Right ventricle myocardium superior (tissue), 1 donor: ENCODE data around the gene THSD4. TPM values are rescaled to one million over a fixed set of nuclear protein-coding genes. Genes with fewer than 3 reads are reported as not detected.
"Not testable (repeated sequence)": the region's sequence is repeated elsewhere in the genome, so short reads cannot be mapped to it uniquely, and the experiment has no call there.

Source experiments
- ATAC-seq: fragments of 200-7000 bp; cut with Tn5 transposase; one replicate; pipeline ENCODE4 v1.9.1; 2020; ENCODE audit warnings: mild to moderate bottlenecking; ENCODE audit not compliant: poor library complexity
- DNase-seq: peaks from one replicate; pipeline ENCODE4 v3.0.0-alpha.2; 2020
- intact Hi-C: fragments of 100-400 bp; cut with DNase I; formaldehyde crosslinking; loops from one replicate; pipeline ENCODE4 v1.11.2; 2022
- total RNA-seq: library from RNA; stranded (reverse); fragmentation: NEBNext Ultra II Directional; extraction: Animal tissue kit (Norgen Biotek cat#: 25700); gene quantifications from one replicate; pipeline ENCODE4 v1.2.1, GENCODE V29; 2021
- donor health status: DM: no; HTN: yes; CAD: no; lungs with severe emphysema.

THSD4 gene
- total RNA-seq, 1 donor from 2014 or later, result 75.6 TPM

DNA sequence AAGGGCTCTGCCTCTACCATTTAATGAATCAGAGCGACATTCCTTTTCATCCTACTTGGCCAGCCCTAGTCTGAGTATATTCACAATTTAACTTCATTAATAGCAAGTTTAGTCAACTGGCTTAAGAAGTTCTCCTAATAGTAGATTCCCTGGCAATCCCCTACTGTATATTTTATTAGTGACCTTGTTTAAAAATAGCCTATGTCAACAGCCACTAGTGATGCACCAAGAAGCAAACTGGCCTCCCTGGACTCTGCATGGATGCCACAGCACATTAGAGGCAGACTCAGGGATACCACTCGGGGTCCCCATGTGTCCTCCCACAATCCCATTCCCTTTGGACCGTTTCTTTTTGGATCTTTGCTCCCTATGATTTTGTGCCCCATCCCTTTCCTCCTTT lies 83.6 kb downstream of the THSD4 start:
- ATAC-seq, result peak; percentile 69
- no peak for DNase-seq
- intact Hi-C loops, result no loop called here

DNA sequence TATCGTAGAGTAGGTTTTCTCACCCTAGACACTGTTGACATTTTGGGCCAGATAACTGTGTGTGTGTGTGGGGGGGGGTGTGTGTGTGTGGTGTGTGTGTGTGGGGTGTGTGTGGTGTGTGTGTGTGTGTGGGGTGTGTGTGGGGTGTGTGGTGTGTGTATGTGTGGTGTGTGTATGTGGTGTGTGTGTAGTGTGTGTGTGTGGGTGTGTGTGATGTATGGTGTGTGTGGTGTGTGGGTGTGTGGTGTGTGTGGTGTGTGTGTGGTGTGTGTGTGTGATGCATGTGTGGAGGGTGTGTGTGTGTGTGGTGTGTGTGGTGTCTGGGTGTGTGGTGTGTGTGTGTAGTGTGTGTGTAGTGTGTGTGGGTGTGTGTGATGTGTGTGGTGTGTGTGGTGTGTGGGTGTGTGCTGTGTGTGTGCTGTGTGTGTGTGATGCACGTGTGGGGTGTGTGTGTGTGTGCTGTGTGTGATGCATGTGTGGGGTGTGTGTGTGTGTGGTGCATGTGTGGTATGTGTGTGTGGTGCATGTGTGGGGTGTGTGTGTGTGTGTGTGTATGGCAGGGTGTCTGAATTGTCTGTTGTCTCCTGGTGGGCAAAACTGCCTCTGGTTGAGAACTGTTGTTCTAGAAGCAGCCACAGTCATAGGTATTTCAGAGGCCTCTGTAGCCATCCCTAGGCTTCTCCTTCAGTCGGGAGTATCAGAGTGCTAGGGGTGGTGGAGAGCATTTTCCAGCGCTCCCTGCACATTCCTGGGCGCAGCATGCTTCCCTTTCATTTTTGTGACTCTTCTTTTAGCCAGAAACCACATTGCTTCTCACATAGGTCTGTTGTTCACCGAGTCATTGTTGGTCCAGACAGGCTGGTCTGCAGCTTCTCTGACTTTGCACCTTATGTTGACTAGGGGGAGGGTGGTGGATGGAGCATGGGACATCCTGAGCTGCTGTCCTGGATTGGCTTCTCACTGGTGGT lies 84.4 kb downstream of the THSD4 start:
- peak; percentile 34 for ATAC-seq
- DNase-seq, result no peak
- intact Hi-C loops, result no loop called here

- ATAC-seq (no peak), DNase-seq (no peak)
- intact Hi-C loops, result no loop called here
These were observed 86.2 kb downstream of the THSD4 start for GRCh38 chr15:71201477-71201876.

GRCh38 chr15:71202712-71203111 lies 87.4 kb downstream of the THSD4 start:
- intact Hi-C loops, result no loop called here
- DNase-seq (no peak), ATAC-seq (peak; percentile 16)

DNA sequence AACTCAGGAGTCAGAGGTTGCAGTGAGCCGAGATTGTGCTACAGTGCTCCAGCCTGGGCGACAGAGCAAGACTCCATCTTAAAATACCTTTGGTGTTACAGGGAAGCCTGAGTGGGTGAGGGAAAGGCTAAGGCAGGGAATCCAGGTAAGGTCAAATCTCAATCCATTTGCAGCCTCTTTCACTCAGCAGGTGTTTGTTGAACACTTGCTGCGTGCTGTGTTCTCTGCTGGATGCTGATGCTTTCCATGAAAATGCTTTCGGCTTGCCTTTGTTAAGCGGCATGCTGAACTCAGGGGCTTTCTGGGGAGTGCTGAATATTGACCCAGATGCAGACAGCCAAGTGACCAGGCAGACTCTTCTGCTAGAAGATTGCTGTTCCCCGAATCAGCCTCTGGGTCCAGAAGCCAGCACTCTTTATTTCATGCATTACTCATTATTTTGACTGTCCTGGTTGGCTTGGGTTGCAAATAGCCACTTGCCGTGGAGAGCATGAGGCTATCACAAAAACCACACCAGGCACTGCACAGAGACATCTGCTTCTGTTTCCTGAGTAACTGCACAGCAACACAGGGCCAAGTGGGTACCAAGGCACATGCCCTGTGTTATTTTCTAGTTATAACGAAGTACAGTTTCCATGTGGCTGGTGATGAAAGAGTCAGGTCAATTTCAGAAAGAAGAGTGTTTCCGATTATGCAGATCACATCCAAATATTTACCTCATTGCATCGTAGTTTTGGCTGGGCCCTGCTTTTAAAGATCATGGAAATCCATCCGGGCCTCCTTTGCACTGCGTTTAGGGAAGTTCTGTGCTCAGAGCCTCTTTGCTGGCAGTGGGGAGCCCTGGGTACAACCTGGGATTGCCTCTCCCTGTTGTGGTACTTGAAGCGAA lies 88.6 kb downstream of the THSD4 start:
- DNase-seq (no peak), ATAC-seq (no peak)
- intact Hi-C loops, result no loop called here

GRCh38 chr15:71207141-71207540 lies 91.9 kb downstream of the THSD4 start:
- ATAC-seq (no peak), DNase-seq (no peak)
- intact Hi-C loops, result no loop called here

GRCh38 chr15:71212146-71212545 lies 96.9 kb downstream of the THSD4 start:
- intact Hi-C loops, result no loop called here

DNA sequence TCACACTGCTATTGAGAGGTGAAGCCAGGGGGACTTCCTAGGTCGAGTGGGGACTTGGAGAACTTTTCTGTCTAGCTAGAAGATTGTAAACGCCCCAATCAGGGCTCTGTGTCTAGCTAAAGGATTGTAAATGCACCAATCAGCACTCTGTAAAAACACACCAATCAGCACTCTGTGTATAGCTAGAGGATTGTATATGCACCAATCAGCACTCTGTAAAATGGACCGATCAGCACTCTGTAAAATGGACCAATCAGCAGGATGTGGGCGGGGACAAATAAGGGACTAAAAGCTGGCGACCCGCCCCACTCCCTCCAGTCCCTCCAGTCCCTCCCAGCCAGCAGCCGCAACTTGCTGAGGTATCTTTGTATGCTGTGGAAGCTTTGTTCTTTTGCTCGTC lies 98.7 kb downstream of the THSD4 start:
- intact Hi-C loops, DNase-seq, ATAC-seq: not testable (repeated sequence)

More at GRCh38 chr15:71212146-71212545, 96.9 kb downstream of the THSD4 start:
- ATAC-seq, result no peak
- no peak for DNase-seq

- intact Hi-C loops, result no loop called here
- no peak for ATAC-seq
- DNase-seq, result no peak
These were observed 100.0 kb downstream of the THSD4 start for GRCh38 chr15:71215126-71215894.

DNA sequence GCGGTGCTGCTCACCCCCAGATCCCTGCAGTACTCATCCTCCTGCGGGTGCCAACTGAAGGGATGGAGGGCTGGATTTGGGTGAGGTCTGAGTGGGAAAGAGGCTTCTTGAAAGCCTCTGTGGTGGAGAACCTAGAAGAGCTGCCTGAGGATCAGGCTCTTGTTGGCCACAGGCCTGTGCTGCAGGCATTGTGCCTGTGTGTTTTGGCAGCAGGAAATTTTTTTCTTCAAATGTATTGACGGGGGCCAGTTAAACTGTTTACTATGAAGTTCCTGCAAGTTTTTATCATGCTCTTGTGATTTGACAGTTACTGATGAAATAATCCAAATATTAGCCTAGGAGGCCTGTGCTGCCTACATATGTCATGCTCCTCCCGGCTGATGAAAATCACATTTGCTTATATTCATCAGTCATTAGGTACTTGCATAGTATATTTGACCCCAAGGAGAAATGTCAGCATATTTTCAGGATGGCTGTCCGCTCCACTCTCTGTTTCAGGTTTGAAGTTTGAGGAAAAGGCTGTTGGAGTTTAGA lies 103.1 kb downstream of the THSD4 start:
- intact Hi-C loops, result no loop called here
- peak; percentile 31 for ATAC-seq
- DNase-seq, result no peak

DNA sequence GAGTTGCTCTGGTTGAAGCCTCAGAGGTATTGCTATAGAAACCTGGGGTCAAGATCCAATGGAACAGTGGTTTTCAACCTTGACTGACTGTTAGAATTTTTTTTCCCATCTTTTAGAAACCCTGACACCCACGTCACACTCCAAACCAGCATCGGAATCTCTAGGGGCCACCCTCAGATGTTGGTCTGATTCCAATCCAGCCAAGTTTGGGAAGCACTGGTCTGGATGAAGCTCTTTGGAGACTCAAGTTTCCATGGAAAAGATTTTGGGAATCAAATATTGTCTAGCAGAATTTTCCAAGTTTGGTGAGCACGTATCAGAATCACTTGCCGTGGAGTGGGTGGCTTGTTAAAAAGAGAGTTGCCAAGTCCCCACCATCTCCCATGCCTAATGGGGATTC lies 103.8 kb downstream of the THSD4 start:
- ATAC-seq, result peak; percentile 21
- DNase-seq, result no peak
- intact Hi-C loops, result no loop called here

DNA sequence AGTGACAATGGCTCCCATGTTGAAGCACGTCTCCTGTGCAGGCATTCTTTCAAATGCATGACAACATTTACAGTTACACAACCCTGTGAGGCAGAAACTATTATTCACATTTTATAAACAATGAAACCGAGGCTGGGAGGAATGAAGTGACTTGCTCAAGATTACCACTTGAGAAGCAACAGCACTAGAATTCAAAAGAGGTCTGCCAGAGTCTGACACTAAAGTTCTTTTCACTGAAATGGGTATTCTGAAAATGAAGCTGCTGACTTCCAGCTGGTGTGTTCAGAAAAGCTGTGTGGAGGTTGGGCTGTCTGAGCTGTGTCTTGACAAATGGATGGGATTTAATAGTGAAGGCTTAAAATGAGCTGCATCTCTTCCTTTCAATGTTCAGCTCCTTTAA lies 104.4 kb downstream of the THSD4 start:
- ATAC-seq, result peak; percentile 33
- intact Hi-C loops, result no loop called here
- DNase-seq, result no peak

DNA sequence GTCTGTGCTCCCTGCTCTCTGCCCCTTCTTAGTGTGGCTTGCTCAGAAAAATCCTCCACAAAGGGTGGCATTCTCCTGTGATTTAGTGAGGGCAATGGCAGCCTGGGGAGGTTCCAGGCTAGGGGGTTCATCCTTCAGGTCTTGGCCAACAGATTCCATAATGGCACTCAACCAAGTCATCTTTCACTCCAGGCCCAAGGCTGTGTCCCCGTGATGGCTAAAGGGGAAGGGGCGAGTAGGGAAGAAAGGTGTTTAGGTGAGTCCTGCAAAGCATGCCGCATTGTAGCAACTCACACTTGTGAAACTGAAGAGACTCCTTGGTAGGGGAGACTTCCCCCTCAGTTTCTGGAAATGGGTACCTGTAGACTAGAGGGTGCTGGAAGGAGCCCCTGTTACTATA lies 105.6 kb downstream of the THSD4 start:
- no peak for DNase-seq
- intact Hi-C loops, result no loop called here
- ATAC-seq, result no peak

DNA sequence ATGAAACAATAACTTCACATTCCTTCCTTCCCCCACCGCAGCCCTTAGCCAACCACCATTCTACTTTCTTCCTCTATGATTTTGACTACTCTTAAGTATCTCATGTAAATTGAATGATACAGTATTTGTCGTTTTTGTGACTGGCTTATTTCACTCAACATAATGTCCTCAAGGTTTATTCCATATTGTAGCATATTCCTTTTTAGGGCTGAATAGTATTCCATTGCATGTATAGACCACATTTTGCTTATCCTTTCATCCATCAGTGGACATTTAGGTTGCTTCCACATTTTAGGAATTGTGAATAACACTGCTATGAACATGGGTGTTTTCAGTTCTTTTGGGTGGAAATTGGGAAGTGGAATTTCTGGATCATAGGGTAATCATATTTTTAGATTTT lies 106.1 kb downstream of the THSD4 start:
- DNase-seq (no peak), ATAC-seq (no peak)
- intact Hi-C loops, result no loop called here

DNA sequence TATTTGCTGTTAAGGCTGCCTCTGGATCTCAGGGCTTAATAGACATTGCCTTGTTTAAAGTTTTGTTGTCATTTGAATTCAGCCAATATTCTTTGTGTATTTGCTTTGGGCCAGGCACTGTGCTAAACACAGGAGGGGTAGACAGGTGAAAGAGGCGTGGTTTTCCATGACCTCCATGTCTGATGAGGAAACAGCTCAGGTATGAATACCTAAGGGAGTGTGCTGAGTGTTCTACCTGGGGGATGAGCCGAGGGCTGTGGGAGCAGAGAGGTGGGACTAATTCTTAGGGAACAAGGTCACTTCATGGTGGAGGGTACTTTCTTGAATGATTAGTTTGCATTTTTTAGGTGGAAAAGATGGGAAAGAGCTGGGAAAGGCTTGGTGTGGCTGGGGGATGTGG lies 108.2 kb downstream of the THSD4 start:
- DNase-seq (no peak), ATAC-seq (no peak)
- intact Hi-C loops, result no loop called here

DNA sequence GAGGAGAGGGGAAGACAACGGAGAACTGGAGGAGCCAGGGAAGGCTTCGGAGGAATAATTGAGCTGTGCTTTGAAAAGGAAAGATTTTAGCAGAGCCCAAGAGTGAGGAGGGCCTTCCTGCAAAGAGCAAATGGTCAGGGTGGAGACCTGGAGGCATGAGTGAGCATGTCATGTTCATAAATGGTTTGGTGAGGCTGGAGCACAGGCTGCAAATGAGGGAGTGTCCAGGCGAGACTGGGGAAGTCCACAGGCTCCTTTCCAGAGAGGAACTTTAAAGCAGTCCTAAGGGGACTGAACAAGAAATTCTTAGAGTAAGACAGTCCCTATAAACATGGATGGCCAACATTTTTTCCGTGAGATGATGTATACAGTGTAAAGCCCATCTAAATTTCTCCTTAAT lies 108.8 kb downstream of the THSD4 start:
- no peak for ATAC-seq
- intact Hi-C loops, result no loop called here
- no peak for DNase-seq

DNA sequence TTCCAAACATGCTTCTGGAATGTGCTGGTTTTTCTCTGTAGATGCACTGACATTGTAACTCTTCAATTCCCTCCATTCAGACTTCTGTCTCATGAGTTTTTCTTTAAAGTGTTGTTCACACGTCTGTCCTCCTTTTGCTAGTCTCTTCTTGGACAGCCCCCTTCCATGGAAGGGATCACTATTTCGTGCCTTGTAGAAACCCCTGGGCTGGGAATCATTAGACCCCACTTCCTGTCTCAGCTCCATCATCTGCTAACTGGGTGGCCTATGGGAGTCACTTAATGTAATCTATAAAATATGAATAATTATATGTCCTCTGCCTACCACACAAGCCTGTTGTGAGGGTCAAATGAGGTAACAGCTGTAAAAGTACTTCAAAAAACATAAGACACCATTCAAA lies 110.6 kb downstream of the THSD4 start:
- ATAC-seq, result no peak
- intact Hi-C loops, result no loop called here
- no peak for DNase-seq

DNA sequence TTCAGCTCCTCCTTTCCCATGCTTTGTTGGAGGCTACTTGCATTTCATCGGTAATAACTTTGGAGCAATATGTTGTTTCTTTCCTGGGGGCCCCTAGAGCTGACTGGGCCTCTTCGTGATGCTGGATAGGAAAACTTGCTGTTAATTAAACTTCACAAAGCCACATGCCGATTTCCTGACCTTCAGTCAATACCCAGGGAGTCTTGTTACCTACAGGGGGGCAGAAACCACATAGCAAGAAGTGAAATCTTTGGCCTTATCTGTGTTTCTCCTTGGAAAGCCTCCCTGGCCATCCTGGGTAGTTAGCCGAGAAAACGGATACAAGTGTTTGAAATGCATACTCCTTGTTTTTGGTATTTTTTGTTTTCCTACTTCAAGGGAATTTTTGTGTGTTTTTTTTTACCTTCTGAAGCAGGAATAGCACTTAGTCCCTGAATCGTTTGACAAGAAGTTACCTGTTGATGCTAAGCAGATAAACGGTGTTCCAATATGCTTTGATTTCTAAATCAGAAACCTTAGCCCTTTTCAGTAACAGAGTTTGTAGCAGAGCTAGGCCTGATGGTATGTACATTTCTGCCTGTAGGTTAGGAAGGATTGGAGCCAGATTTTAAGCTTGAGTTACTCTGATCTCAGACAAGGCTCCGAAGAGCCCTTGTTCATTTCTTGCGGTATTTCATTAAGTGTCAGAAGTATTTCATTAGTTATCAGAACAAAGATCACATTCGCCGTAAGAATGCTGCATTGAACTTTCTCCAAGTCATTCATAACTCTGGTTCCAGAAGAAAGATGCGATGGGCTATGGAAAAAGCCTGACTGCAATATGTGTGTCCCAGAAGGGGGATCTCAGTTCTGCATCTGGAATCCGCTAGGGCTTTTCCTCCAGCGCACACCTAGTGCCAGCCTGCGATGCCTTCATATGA lies 111.5 kb downstream of the THSD4 start:
- DNase-seq, result no peak
- no peak for ATAC-seq
- intact Hi-C loops, result no loop called here
